NCI-H2227 (cell line): ENCODE data around the gene NCF2.
"Not testable (repeated sequence)": the region's sequence is repeated elsewhere in the genome, so short reads cannot be mapped to it uniquely, and the experiment has no call there.

Source experiments
- DNase-seq: peaks from one replicate; lab custom pipeline; 2025; ENCODE audit not compliant: unreplicated experiment; lab: John Stamatoyannopoulos, UW

Gene NCF2

GRCh38 chr1:183612975-183613374, 22.7 kb upstream of the NCF2 start:
- not testable (repeated sequence) for DNase-seq

DNA sequence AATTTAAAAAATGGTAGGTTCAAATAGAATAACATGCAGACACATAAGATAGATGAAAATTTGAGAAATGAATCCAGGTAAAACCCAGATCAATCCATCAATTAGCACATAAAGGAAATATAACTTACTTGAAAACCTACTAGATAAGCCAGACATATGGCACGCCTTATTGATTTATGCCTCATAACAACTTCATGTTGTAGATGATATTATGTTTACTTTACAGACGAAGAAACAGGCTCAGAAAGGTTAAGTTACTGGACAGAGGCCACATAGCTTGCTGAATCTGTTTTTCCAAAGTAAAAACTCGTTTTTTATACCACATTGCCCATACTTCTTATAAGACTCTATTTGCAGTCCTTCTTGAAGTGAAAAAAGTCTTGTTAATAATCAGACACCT, 22.1 kb upstream of the NCF2 start:
- DNase-seq: no peak

DNA sequence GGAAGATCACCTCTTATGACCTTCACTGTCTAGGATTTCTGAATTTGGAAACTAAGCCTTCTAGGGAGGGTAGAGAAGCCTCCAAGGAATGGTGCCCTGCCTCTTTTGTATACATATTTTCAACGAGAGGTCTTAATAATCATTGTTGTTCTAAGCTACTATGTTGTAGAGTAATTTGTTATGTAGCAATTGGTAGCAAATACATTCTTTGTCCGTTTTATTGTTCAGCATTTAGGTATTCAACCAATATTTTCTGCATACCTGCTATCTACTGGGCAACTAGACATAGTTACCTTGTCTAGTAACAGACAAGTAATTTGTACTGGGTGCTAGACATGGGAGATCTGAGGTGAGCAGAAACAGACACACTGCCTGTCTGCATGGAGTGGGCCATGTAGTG, 20.8 kb upstream of the NCF2 start:
- DNase-seq: no peak

DNA sequence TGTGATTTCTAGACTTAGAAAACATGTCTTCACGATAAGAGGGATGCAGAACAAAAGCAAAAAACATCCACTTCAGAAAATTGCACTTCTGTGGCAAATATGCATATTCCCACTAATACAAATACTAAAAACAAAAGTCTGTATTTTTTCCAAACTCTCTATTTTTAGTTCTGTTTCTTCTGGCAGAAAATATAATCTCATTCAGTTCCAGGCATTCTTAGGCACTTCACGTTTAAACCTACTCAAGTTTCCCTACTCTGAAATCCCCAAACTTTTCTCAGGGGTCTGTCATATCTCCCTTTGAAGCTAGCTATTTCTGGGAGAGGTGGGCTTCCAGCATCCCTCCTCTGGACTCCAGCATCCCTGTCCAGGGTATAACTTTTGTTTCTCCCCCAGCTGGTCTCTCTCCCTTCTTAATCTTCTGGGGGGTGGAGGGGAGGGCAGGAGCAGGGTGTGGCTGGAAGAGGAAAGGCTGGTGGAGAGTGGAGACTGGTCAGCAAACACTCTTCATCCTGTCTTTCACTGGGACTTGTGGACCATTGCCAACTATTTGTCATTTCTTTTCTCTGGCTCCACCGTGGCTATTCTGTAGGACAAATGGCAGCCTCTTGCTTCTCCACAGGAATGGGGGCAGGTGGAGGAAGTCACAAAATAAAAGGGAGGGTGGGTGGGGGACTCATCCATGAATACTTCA, 19.6 kb upstream of the NCF2 start:
- no peak for DNase-seq

DNA sequence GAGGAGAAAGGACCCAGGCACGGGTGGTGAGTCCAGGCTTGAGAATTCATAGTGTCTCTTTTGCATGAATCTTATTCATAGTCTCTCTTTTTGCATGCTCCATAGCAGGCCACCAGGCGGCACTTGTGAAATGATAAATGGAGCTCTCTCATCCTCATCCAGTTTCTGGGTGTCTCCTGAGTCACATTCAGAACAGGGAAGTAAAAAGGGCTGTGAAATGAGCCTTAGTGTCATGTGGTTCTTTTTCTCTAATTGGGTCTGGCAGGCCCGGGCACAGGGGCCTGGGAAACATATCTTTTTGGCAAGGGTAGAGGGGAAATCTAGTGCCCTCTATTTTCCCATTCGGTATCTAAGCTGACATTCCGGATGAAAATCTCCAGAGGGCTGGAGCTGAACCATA, 19.1 kb upstream of the NCF2 start:
- peak; percentile 64 for DNase-seq

- no peak for DNase-seq
Measured at GRCh38 chr1:183607322-183607980, 17.2 kb upstream of the NCF2 start.

- no peak for DNase-seq
Measured at GRCh38 chr1:183605904-183606303, 15.6 kb upstream of the NCF2 start.

- no peak for DNase-seq
Measured at GRCh38 chr1:183604815-183605214, 14.6 kb upstream of the NCF2 start.

DNA sequence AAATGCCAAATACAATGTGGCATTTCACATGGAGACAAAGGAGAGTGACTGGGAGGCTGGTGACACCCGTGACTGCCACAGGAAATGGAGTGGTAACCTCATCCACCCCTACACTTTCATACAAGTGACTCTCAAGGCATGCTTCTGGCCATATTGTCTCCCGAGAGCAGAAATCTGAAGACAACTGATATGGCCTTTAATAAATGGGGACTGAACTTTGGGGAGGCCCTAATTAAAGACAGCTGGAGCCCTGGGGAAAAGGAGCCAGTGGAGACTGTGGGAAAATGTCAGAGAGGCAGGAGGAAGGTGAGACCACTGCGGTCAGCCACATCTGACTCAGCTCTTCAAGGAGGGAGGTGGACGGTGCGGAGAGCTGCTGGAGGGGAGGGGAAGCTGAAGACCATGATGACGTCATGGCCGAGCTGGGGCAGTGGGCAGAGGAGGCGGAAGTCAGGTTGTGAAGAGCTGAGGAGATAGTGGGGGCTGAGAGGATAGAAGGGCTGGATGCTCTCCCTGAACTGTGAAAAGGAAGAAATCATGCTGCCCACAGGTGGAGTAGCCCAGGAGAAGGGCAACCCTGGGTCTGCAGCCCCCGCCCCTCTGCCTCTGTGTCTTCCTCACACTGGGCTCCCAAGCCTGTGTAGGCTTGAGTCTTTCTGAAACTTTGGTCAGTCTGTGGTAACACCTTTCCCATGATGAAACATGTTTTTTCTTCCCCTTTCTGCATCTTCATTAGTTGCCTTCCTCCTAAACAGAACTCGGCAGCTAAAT, 14.0 kb upstream of the NCF2 start:
- peak; percentile 7 for DNase-seq

- no peak for DNase-seq
Measured at GRCh38 chr1:183602510-183602909, 12.3 kb upstream of the NCF2 start.

GRCh38 chr1:183600634-183601033, 10.4 kb upstream of the NCF2 start:
- no peak for DNase-seq

DNA sequence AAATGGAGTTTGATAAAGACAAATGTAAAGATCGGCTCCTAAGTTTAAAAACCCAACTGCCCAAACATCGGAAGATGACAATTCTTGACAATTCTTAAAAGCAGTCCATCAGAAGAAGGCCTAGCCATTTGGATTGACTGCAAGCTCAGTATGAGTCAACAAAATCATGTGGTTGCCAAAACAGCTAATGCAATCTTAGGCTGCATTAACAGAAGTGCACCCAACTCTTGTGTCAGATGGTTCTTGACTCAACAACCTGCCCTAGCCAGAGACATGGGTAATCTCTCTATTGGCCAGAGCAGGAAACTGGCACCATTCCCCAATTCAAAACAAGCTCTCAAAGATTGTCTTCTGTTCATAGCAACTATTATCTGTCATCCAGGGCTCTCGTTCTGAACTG, 9.9 kb upstream of the NCF2 start:
- no peak for DNase-seq

DNA sequence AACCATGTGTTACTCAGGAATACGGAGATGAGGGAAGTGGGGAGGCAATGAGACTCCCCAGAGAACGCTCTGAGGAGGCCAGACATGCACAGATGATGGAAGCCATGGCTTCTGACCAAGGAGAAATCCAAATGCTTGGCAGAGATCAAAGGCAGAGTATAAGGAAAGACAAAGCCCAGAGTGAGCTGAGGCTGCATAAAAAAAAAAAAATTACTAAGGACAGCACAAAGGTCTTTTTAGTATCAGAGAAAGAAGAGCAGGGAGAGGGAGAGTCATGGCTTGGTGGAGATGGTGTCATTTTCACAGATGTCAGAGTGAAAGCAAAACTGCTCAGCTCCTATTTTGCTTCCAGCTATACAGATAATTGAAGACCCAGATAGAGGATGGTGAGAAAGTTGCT, 8.1 kb upstream of the NCF2 start:
- no peak for DNase-seq

DNA sequence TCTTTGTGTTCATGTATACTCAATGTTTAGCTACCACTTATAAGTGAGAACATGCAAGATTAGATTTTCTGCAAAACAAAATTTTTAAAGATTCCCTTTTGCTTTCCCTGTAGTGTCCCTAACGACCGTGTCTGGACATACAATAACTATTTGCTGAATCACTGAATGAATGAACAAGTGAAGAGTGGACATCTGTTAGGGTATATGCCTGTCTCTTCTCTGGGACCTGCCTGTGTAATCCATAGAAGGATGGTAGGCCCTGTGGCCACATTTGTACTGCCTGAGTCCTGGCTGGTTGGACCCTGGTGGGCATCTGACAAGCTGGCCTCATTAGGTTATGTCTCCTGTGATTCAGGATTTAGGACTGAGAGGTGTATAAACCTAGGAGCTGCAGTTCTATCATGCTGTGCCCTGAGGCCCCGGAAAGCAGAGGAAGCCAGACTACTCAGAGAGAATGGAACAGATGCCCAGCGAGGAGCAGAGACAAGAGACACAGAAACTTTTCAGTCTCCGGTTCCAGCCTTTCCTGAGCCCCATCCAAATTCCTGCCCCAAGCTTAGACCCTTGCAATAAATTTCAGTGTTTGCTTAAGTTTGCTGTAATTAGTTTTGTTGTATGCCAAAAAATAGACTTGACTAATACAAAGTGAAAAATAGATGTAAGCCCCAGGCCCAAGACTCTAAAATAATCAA, 7.5 kb upstream of the NCF2 start:
- no peak for DNase-seq

- DNase-seq: no peak
Measured at GRCh38 chr1:183596500-183596899, 6.2 kb upstream of the NCF2 start.

GRCh38 chr1:183595537-183595936, 5.3 kb upstream of the NCF2 start:
- DNase-seq: no peak

GRCh38 chr1:183593356-183593755, 3.1 kb upstream of the NCF2 start:
- DNase-seq: no peak

GRCh38 chr1:183592733-183593132, 2.5 kb upstream of the NCF2 start:
- no peak for DNase-seq

- no peak for DNase-seq
Measured at GRCh38 chr1:183589874-183590243, 400 bp downstream of the NCF2 start.

- no peak for DNase-seq
Measured at GRCh38 chr1:183589384-183589783, 875 bp downstream of the NCF2 start.

DNA sequence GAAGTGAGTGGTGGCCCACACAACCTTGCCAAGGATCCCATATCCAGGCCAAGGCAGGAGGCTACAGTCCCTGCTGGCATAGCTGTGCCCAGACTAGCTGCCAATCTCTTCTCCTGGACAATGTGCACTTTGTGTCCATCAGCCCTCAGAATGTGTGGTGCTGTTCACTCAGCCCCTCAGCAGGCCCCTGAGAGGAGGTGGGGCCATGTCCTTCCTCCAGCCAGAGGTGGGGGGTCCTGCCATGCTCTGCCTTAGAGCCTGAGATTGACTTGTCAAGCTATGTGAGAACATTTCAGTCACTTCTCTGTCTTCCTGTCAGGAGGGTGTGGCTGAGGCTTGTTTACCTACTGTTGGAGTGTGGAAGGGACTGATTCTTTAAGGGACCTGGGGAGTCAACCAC, 1.4 kb downstream of the NCF2 start:
- no peak for DNase-seq

DNA sequence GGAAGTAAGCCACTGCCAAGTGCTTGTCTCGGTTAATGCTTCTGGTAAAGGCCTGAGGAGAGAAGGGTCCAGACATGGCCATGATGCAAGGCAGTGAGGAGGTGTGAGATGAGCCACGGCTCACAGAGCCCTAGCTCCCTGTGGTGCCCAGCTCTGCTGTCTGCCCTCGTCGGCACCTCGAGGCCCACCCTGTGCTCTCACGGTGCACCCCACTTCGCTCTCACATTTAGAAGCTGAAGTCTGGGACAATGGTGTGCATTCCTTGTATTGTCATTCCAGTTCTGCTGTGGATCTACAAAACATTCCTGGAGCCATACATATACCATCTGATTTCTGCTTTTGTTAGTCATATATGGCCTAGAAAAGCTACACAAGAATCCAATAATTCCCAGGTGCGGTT, 3.3 kb downstream of the NCF2 start:
- no peak for DNase-seq
